ENCODE results near the gene FUBP3.

FUBP3 gene

GRCh38 chr9:130634191-130634768 lies 54.9 kb downstream of the FUBP3 start:
- TF ChIP-seq CTCF (conservative IDR thresholded peaks at IDR 0.05; ENCODE audit: low read length), result no peak
- no peak overlapping the region for H3K4me3 ChIP-seq (ENCODE audit: low read length)
- DNase-seq (ENCODE audit: low read depth), result no peak

- no peak for DNase-seq (ENCODE audit: low read depth)
- no peak overlapping the region for H3K4me3 ChIP-seq (ENCODE audit: low read length)
- no peak for TF ChIP-seq CTCF (conservative IDR thresholded peaks at IDR 0.05; ENCODE audit: low read length)
Observed at GRCh38 chr9:130634801-130635200, 55.4 kb downstream of the FUBP3 start.

- DNase-seq (ENCODE audit: low read depth), result no peak
- H3K4me3 ChIP-seq (ENCODE audit: low read length), result no peak overlapping the region
- no peak for TF ChIP-seq CTCF (conservative IDR thresholded peaks at IDR 0.05; ENCODE audit: low read length)
Observed at GRCh38 chr9:130635306-130635705, 55.9 kb downstream of the FUBP3 start.

GRCh38 chr9:130635721-130636647 lies 56.6 kb downstream of the FUBP3 start:
- no peak for DNase-seq (ENCODE audit: low read depth)
- no peak overlapping the region for H3K4me3 ChIP-seq (ENCODE audit: low read length)
- TF ChIP-seq CTCF (conservative IDR thresholded peaks at IDR 0.05; ENCODE audit: low read length), result no peak

GRCh38 chr9:130636648-130637020 lies 57.3 kb downstream of the FUBP3 start:
- no peak for DNase-seq (ENCODE audit: low read depth)
- no peak for TF ChIP-seq CTCF (conservative IDR thresholded peaks at IDR 0.05; ENCODE audit: low read length)
- no peak overlapping the region for H3K4me3 ChIP-seq (ENCODE audit: low read length)

- TF ChIP-seq CTCF (conservative IDR thresholded peaks at IDR 0.05; ENCODE audit: low read length), result no peak
- DNase-seq (ENCODE audit: low read depth), result no peak
- no peak overlapping the region for H3K4me3 ChIP-seq (ENCODE audit: low read length)
Observed at GRCh38 chr9:130638284-130639123, 59.1 kb downstream of the FUBP3 start.

Measured in AG10803 (cell line).